Activated CD4-positive, CD25-positive, alpha-beta regulatory T cell treated with anti-CD3 and anti-CD28 coated beads, Interleukin-2, amount 50 U/mL, for 24 hours (primary cell): ENCODE data around the gene SULT1B1.
A peak's percentile ranks its signal among the peaks of the same experiment; 100 is the strongest.
"Not testable (repeated sequence)": the region's sequence is repeated elsewhere in the genome, so short reads cannot be mapped to it uniquely, and the experiment has no call there.

Source experiments
- ATAC-seq, 2 donors: fragments of 150-1000 bp; cut with Tn5 transposase; one replicate each; pipeline ENCODE4 v1.10.0; 2021; ENCODE audit warnings: mild to moderate bottlenecking in 1 of 2, moderate library complexity in 1 of 2

Gene SULT1B1

DNA sequence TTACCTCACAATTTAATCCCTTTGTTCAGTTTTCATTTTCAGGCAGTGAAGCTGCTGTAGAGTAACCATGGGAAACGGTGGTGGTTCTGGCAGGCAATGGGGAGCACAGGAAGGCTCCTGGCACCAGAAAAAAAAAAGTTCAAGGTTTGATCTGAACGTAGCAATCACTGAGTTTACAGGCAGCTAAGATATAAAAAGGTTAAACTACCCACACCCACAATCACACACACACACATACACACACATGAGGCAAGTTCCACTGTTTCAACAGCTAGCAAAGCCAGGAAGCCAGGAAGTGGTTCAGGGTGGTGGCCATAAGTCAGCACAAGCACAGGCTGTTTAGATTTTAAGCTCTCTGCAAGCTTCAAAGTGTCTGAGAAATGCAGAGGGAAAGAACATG, at the start of gene SULT1B1:
Gene SULT1B1 (minus strand): TSS at position 166 of the 400 bp plus-strand sequence. CDS start 5,403 bp downstream, outside the sequence.
- ATAC-seq, result peak; percentile 83

DNA sequence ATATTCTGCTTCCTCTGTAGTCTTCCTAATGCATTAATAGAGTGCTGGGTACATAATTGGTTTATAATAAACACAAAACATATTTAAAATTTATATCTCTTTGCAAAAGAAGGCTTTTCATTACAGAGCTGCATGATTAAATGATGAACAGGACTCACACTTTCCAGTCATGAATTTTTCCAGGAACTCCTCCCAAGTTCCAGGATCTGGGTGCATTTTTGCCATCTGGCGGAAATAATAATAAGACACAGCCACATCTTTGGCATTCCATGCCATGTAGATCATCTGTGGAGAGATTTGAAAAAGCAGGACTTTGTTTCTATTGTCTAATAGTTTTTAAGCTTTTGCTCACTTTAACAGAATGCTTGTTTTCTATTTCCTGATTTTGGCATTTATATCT, 40.2 kb upstream of the SULT1B1 start:
- no peak for ATAC-seq

DNA sequence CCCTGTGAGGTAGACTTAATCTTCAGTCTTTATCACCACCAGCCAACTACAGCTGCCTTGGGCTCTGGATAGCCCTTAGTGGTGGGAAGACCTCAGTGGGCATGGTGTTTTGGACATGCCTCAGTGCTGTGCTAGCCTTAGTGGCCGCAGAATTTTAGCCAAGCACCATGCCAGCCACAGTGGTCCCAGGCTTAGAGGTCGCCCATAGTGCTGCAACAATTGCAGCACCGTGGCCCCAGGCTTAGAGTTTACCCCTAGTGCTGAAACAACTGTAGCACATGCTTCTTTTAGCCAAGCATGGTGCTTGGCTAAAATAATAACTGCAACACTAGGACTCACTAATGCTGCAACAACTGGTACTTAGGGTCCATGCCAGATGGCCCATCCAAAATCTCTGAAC, 38.9 kb upstream of the SULT1B1 start:
- no peak for ATAC-seq

DNA sequence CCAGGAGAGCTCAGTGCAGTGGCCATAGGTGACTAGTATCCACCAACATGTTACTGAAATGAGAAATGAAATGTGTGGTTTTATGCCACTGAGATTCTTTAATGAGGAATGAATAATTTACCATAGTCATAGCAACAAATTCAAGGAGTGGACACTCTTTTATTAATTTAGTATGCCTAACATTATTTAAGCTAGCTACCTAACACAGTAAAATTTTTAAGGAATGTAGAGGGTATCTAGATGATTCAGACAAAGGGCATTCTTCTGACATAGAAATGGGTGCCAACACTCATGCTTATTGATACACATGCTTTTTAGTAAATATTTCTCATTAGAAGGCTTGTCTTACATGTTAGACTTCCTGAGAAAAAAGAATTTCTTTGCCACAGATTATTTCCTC, 33.3 kb upstream of the SULT1B1 start:
- no peak for ATAC-seq

DNA sequence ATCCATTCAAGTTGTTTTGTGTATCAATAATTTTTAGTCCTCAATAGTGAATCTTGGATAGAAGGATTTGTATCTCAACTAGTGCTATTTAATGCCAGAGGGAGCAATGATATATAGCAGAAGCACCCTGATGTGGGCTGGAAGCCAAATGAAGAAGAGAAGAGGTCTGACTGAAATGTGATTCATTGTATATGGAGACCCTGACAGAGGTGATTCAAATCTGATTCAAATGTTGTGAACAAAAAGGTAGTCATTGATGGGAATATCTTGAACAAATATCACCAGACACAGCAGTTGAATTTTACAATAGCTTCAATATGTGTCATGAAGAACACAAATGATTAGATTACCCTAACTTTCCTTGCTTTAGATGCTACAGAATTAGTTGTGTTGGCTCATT, 27.5 kb upstream of the SULT1B1 start:
- ATAC-seq, result no peak

DNA sequence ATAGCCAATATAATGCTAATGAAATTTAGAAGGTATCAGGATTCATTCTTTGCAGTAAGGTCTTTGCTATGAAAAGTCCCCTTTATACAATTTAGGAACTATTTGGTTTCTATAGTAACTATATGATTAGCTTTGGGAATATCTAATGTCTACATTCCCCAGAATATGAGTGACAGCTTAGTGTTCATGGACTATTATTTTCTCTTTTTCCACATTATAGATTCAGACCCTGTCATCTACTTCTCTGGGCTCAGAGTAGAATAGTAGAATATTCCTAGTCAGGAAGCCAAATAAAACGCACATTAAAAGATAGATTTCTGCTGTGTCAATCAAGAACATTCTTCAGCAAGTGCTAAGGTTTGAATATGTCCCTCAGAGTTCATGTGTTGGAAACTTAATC, 26.1 kb upstream of the SULT1B1 start:
- ATAC-seq, result no peak

DNA sequence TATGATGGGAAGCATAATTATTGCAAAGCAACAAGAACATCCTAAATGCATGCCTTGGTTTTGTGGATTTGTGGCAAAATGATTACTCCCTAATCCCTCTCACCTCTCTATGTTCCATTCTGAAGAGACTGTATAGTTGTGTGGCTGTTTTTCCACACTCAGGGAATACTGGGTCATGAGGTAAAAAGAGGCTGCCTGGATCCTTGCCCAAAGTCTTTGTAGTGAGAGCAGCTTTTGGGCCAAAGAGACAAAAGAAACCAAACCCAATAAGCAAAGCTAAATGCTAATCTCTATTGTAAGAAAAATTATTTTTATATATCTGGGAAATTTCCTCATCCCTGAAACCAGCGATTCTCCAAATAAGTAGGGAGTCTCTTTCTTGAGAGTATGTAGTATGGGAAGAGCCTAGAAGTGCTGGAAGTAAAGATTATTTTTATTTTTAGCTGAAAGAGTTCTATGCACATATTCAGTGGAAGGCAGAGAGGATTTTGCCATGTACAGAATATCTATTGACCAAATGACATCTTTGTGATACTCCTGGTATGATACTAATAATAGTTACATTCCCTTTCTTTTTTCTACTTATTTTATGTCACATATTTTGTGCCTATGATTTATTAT, 24.9 kb upstream of the SULT1B1 start:
- no peak for ATAC-seq

DNA sequence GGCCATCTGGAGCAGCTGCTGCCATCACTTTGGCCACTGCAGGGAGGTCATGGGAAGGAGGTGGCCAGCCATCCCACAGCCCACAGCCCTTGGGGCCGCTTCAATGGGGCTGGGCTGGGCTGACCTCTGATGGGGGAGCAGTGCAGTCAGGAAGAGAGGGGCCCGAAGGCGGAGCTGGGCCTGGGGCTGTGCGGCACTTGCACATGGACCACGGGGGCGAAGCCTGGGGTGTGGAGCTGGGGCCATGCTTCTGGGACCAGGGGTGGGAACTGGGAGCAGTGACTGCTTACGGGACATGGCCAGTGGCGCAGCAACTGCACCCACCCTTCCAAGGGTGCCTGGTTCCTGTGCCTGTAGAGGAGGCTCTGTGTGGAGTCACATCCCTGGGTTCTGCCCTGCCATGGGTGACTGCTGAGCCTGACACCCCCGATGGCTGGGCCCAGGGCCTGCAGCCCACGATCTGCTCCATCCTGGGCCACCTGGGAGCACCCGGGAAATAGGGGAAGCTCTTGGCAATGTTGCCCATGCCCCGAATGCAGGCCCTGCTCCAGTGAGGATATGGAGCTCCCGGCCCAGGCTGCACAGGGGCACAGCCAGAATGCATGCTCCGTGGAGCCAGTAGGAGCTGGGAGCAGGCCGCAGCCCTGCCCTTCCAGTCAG, 22.4 kb upstream of the SULT1B1 start:
- ATAC-seq, result no peak

DNA sequence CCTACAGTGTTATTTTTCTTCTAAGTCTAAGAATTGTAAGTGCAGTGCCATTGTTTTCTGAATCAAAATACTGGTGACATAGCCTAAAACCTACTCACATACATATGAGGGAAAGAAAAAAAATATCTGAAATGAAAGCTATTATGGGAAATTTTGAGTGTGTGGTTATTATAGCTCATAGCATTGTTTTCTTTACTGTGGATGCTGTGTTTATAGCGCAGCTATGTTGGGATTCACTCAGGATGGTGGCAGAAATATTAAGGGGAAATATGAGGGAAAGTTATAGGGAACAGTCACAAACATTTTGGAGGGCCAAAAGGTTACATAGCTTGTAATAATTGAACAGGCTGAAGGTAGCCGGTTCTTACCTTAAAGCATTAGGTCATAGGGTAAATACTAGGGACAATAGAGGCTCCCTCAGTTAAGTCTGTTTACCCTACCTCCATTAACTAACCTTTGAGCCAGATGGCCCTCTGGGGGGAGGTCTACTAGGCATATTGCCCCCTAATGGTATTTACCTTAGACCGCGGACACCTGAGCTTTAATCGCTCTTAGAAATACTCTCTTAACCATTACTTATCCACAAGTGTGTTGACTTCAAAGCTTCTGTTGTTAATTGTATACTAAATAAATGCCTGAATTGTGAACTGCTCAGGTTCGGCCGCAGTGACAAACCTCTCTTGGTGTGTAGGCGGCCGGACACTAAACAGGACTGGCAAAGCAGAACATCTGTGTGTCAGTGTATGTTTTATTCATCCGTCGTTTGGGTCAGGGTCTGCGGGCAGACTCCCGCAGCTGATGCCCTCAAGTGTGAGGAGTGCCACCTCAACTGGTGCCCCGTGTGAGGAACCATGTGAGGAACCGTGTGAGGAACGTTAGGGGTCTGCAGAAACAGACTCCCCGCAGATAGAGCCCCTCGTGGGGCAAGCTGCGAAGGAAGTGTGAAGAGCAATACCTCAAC, 21.3 kb upstream of the SULT1B1 start:
- ATAC-seq, result no peak

DNA sequence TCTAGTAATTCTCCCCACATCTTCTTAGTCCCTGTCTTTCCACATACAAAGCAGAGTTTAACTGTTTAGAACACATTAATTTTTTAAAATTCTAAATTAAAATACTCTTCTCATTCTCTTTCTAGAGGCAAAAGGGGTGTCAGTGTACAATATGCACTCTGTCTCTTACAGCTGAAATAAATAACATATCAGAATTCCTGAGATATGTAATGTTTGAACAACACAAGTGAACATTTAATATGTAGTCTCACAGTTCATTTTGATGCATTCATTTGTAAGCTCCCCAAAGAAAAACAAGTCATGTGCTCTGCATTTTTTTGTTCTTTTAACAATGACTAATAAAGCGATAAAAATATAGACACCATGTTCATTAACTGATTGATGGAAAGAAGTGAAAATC, 19.7 kb upstream of the SULT1B1 start:
- no peak for ATAC-seq

DNA sequence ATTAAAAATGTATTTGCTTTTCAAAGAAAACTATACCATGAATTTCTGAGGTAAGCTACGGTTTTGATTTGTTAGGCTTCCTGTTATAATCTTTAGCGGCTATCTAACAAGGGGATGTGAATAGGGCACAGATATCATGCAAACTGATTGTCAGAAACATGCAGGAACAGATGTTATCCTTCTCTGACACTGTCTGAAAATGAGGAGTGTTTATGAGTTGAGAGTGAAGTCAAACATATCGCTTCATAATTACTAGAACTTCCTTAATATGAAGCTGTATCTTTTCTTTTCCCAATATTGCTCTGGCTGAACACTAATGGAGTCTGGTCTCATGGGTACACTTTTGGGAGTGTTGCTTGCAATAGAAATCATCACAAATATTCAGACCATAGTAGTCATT, 16.3 kb upstream of the SULT1B1 start:
- ATAC-seq, result no peak

DNA sequence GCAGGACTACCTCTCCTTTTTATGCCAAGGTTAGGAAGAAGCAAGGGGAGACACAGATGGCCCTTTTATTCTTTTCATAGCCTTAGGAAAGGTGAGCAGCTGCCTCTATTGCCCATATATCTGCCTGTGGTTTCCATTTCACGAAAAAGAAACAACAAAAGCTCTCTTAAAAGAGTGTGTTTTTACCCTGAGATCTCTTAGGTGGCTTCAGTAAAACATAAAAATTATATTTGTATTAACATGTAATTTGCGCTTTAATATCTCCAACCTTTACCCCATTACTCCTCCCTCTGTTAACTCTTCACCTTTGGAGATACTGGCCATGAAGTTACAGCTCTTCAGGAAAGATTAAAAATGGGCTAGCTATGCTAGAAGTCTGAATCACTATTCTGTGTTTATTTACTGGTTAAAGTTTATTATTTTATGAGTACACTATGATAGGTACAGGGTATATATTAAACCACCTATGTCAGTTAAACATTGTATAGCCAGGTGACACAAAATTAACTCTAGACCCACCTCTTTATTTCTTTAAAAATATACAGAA, 15.0 kb upstream of the SULT1B1 start:
- ATAC-seq, result no peak

DNA sequence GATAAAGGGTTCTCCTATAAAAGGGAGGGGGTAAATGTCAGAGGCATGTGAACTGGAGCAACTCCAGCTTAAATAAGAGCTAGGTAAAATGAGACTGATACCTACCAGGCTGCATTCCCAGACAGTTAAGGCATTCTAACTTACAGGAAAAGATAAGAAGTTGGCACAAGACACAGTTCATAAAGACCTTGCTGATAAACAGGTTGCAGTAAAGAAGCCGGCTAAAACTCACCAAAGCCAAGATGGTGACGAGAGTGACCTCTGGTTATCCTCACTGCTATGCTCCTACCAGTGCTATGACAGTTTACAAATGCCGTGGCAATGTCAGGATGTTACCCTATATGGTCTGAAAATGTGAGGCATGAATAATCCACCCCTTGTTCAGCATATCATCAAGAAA, 13.1 kb upstream of the SULT1B1 start:
- no peak for ATAC-seq

DNA sequence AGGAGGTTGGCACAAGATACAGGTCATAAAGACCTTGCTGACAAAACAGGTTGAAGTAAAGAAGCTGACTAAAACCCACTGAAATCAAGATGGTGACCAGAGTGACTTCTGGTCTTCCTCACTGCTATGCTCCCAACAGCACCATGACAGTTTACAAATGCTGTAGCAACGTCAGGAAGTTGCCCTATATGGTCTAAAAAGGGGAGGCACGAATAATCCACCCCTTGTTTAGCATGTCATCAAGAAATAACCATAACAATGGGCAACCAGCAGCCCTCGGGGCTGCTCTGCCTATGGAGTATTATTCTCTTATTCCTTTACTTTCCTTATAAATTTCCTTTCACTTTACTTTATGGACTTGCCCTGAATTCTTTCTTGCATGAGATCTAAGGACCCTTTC, 8.1 kb upstream of the SULT1B1 start:
- ATAC-seq, result not testable (repeated sequence)

DNA sequence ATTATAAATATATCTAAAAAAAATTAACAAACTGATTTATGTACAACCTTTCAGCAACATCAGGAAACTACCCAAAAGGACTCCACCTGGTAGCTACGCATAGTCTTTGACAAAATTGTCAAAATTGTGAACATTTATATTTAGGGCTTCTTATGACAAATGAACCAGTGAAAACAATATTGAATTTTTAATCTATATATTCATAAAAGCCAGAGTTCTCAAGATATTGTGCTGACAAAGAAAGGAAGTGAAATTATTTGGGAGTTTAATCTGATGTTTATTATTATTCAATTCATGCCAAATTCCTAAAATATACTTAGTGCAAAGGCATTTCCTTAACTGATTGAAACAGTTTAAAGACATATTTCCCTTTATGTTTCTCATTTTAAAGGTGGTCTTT, 5.3 kb upstream of the SULT1B1 start:
- no peak for ATAC-seq

DNA sequence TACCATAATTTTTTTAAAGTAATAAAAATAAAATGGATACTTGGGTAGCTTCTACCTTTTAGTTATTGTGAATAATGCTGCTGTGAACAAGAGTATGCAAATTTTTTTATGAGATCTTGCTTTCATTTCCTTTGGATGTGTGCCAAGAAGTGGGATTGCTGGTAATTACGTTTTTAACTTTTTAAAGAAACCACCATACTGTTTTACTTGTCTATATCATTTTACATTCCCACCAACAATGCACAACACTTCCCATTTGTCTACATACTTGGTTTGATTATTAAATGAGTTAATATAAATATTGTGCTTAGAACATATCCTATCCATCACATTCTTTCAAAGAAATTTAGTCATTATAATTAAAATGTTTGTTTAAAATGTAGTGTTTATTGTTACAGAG, 3.9 kb upstream of the SULT1B1 start:
- no peak for ATAC-seq

DNA sequence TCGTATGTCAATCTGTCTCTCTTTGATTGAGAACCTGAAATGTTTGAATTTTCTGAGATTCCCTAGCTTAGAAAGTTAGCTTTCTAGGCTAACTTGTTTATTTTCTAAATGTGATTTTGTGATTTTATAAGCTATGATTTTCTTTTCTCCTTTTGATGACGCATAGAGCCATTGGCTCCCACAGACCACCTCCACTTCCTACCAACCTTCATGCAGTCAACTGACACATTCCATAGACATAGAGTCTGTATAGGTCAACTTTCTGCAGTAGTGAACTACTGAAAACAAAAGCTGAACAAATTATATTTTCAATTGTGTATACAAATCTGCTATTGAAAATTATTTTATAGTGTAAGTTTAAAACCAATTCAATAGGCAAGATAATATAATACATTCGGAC, 2.8 kb upstream of the SULT1B1 start:
- ATAC-seq, result no peak

DNA sequence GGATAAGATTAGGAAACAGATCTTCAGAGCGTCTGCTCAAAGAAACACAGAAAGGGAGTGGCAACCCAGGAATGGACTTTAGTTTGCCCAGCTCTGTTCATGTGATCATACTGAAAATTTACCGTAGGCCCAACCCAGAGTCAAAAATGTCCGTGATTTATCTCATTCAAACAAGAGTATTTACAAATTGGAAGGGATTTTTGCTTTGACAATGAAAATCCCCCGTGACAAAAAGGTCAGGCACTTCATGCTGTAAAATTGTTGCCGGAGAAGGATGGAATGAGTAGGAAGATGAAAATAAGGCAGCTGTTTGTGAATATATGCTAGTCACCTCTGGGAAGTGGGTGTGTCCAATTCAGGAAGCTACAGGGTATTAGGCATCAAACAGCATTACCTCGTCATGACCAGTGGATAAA, 1.2 kb downstream of the SULT1B1 start:
- peak in 1 of 2 donors; percentile 26 for ATAC-seq

DNA sequence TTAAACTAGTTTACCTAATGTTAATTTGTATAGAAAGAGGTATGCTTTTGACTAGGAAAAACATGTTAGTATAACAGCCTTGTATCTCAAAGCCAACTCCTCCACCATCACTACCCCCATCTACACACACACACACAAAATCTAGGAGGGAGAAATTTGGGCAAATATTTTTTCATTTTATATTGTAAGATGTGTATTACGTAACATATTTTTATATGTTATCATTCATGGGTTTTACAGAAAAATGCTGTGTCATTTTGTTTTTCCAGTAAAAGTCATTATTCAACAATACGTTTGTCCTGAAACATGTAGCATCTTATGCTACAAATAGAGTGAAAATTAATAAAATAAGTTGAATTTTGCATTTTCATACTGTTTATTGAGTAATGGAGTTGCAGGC, 3.0 kb downstream of the SULT1B1 start:
- no peak for ATAC-seq

DNA sequence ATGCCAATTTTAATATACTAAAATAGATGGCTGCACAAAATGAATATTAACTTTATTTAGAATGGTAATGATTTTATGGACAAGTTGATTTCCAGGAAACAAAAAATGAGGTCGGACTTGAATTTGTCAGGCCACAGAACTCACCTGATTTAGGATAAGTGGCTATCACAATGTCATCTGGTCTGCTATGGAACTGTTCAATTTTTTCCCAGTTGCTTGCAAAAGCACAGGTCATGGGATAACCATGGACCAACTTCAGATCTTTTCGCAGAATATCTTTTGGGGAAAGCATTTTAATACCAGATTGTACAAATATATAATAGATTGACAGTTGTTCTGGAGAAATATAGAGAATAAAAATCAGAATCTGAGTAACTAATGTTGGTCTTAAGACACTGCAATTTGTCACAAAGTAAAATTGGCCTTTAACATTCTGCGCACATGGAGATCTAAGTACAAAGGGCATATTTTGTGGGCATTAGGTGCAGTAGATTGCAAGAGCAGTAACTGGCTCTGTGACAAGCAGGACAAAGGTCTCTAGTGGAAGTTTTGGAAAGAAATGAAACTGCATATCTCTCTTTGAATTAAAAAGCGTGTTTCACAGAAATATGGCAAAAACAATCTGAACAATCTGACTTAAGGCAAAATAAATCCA, 5.4 kb downstream of the SULT1B1 start:
- no peak for ATAC-seq

DNA sequence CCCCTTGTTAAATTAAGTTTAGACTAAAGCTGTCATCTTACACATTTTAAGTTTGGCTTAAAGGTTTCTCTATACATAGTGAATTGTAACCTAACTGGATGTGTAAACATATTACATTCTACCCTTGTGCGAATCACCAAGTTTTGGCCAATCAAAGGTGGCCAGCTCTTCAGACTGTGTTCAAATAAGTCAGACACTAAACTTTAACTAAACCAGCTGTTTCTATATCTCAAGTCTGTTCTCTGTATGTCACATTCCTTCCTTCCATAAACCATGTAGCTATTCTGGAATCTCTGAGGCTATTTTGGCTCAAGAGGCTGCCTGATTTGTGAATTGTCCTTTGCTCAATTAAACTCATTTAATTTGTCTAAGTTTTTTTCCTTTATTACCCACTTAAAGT, 6.7 kb downstream of the SULT1B1 start:
- ATAC-seq, result no peak

DNA sequence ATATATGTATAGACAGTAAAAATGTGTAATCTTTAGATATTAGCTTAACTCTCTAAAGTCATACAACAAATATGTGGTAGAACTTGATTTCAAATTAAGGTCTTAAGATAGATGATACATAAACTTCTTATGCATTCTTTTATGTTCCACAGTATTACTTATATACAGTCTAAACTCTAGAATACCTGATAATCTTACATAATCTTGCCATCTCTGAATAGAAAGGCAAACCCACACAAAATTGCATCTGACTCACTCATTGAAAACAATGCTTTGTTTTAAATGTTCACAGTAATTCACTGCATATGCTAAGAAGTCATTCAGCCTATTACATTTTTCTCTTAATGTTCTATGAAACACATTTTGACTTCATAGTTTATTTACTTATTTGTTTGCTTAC, 10.1 kb downstream of the SULT1B1 start:
- no peak for ATAC-seq

DNA sequence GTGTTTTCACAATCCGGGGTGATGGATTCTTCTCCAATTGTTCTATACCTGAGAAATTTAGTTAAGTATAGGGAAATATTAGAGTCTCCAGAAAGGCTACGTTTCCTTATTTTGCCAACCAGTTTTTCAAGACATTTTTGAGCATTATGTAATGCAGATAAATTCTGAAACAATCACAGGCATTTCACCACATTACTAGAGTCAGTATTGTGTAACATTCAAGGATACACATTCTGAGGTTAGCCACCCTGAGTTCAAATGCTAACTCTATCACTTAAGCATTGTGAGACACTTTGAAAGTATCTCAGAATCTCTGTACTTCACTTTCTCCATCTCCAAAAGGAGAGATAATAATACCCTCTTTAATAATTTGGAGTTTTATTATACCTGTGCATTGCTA, 10.6 kb downstream of the SULT1B1 start:
- ATAC-seq, result no peak
